Testis (tissue), 3 donors: Measurements from ENCODE around the gene PHF2. TPM values are rescaled to one million over a fixed set of nuclear protein-coding genes. Genes with fewer than 3 reads are reported as not detected.

Experiments used
- DNase-seq: peaks from one replicate; pipeline ENCODE4 v3.0.0-alpha.2; 2019
- H3K27ac ChIP-seq, 2 donors: fragments of 200-600 bp; sonication (generic); one replicate each; pipeline ENCODE4 v1.5.1; 2019
- H3K27me3 ChIP-seq: fragments of 200-600 bp; sonication (generic); one replicate; pipeline ENCODE4 v1.5.1; 2019
- H3K36me3 ChIP-seq: fragments of 200-600 bp; sonication (generic); one replicate; pipeline ENCODE4 v1.5.1; 2017; ENCODE audit warnings: low read depth; ENCODE audit errors: missing control alignments
- H3K4me1 ChIP-seq: fragments of 200-600 bp; sonication (generic); one replicate; pipeline ENCODE4 v1.5.1; 2019
- H3K4me3 ChIP-seq, 2 donors: fragments of 200-600 bp; sonication (generic); one replicate each; pipeline ENCODE4 v1.5.1; 2017 to 2019
- H3K9me3 ChIP-seq: fragments of 200-600 bp; sonication (generic); one replicate; pipeline ENCODE4 v1.5.1; 2017
- POLR2A ChIP-seq: fragments of 450-650 bp; IDR thresholded peaks from one replicate; pipeline ENCODE4 v1.6.1; 2017; ENCODE audit warnings: antibody characterized with exemption, mild to moderate bottlenecking, moderate library complexity
- WGBS, 2 donors: methylation state at CpG; one replicate each; pipeline ENCODE4 v1.1.5; 2018; 5-methylcytosine and 5-hydroxymethylcytosine counted together
- intact Hi-C: fragments of 100-400 bp; cut with DNase I; formaldehyde crosslinking; loops from one replicate; pipeline ENCODE4 v1.15.1; 2023; ENCODE audit warnings: low total_unique reads
- polyA plus RNA-seq: library from polyadenylated mRNA; stranded (reverse); fragments of 350-450 nt; fragmentation: Illumina TruSeq; extraction: RNeasy Lipid Tissue Mini Kit (QIAGEN cat#74804); gene quantifications from one replicate; pipeline ENCODE4 v1.2.3, GENCODE V29; 2014; ENCODE audit warnings: low read depth, low replicate concordance; ENCODE audit not compliant: insufficient read depth
- total RNA-seq, 2 donors: library from RNA; depleted of rRNA; stranded (reverse); fragments of >200 nt; gene quantifications; one replicate each; pipeline ENCODE4 v1.2.3, GENCODE V29; 2016
- TF ChIP-seq, protein P1 (sequence below), 3 experiments: fragments of 450-650 bp in 2 of 3; fragments of 200-600 bp in 1 of 3; sonication (generic) in 1 of 3; IDR thresholded peaks; one replicate each; pipeline ENCODE4 v1.5.1; 2016 to 2019; ENCODE audit warnings: antibody characterized with exemption in 3 of 3, mild to moderate bottlenecking in 2 of 3, moderate library complexity in 1 of 3

The PHF2 gene
- total and polyA plus RNA-seq, 3 donors from 2014 or later = 19.6 to 22.1 (median 20.6) TPM

- TF ChIP-seq, protein P1, sequence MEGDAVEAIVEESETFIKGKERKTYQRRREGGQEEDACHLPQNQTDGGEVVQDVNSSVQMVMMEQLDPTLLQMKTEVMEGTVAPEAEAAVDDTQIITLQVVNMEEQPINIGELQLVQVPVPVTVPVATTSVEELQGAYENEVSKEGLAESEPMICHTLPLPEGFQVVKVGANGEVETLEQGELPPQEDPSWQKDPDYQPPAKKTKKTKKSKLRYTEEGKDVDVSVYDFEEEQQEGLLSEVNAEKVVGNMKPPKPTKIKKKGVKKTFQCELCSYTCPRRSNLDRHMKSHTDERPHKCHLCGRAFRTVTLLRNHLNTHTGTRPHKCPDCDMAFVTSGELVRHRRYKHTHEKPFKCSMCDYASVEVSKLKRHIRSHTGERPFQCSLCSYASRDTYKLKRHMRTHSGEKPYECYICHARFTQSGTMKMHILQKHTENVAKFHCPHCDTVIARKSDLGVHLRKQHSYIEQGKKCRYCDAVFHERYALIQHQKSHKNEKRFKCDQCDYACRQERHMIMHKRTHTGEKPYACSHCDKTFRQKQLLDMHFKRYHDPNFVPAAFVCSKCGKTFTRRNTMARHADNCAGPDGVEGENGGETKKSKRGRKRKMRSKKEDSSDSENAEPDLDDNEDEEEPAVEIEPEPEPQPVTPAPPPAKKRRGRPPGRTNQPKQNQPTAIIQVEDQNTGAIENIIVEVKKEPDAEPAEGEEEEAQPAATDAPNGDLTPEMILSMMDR (IDR thresholded peaks at IDR 0.05) = no peak
- TF ChIP-seq POLR2A = no peak
- 92 to 93% methylated on average over 10 to 16 of the region's 16 CpGs for WGBS, 2 donors
Measured at GRCh38 chr9:93677641-93678136, 101.3 kb downstream of the PHF2 start.

GRCh38 chr9:93678199-93679019 is 102.0 kb downstream of the PHF2 start:
- intact Hi-C loops = no loop called here
- no peak overlapping the region for H3K4me3 ChIP-seq
- DNase-seq = peak; percentile 6
- TF ChIP-seq, protein P1 (IDR thresholded peaks at IDR 0.05) = no peak
- TF ChIP-seq POLR2A = no peak
- H3K27me3 ChIP-seq = no peaks in the 10 kb centered on the region
- no peaks in the 10 kb centered on the region for H3K4me1 ChIP-seq
- no peaks in the 10 kb centered on the region for H3K9me3 ChIP-seq
- WGBS, 2 donors = 90 to 93% methylated on average over 12 to 17 of the region's 17 CpGs
- no peak overlapping the region for H3K27ac ChIP-seq
- no peaks in the 10 kb centered on the region for H3K36me3 ChIP-seq

More at GRCh38 chr9:93677641-93678136, 101.3 kb downstream of the PHF2 start:
- Histone ChIP-seq H3K9me3 (no peaks in the 10 kb centered on the region), H3K4me3 (no peak overlapping the region), H3K27ac (no peak overlapping the region), H3K4me1 (no peaks in the 10 kb centered on the region), H3K27me3 (no peaks in the 10 kb centered on the region), H3K36me3 (no peaks in the 10 kb centered on the region)
- DNase-seq = peak; percentile 6
- intact Hi-C loops = no loop called here

DNA sequence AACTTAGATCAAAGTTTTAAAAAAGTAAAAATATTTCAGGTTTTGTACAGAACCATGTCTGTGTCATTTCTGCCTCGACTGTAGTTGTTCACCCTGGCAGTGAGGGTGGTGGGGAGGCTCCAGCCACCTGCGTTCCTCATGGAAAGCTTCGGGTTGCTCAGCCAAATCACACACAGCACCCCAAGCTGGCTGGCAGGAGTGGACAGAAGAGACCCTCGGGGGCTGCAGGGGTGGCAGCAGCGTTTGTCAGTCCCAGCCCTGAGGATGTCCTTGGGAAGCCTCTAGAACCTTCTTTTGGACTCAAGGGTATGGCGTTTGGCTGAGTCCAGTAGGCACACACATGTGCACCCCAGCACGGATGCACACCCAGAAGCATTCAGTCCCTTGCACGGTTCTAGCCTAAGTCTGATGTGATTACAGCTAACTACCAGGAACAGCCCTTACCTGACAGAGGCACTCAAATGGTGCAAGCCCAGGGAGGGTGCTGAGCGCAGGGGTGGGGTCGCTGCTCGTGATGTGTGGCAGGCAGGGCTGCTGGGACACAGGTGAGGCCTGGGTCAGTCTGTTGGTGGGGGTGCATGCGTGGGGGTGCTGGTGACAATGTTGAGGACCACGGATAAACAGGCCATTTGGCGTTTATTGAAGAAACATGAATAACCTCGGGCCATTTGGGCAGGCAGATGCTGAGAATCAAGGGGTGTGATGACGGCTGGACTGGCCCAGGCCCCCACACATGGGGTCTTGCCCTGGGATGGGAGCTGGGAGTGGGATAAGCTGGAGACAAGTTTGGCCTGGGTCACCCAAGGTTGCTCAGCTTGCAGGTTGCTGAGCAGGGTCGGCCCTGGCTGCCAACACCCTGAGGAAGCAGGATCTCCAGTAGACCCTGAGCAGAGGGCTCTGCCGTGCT is 103.4 kb downstream of the PHF2 start:
- H3K36me3 ChIP-seq = no peaks in the 10 kb centered on the region
- 76 to 77% methylated on average over 12 to 18 of the region's 18 CpGs for WGBS, 2 donors
- TF ChIP-seq, protein P1 (IDR thresholded peaks at IDR 0.05) = no peak
- TF ChIP-seq POLR2A = no peak
- H3K27ac ChIP-seq = no peak overlapping the region
- intact Hi-C loops = loop anchor here (5.0 kb wide), 1 partner anchor 283 kb away; no protein-coding TSS in a partner anchor
- no peak overlapping the region for H3K4me3 ChIP-seq
- no peaks in the 10 kb centered on the region for H3K4me1 ChIP-seq
- DNase-seq = peak; percentile 4
- H3K9me3 ChIP-seq = no peaks in the 10 kb centered on the region
- H3K27me3 ChIP-seq = no peaks in the 10 kb centered on the region

DNA sequence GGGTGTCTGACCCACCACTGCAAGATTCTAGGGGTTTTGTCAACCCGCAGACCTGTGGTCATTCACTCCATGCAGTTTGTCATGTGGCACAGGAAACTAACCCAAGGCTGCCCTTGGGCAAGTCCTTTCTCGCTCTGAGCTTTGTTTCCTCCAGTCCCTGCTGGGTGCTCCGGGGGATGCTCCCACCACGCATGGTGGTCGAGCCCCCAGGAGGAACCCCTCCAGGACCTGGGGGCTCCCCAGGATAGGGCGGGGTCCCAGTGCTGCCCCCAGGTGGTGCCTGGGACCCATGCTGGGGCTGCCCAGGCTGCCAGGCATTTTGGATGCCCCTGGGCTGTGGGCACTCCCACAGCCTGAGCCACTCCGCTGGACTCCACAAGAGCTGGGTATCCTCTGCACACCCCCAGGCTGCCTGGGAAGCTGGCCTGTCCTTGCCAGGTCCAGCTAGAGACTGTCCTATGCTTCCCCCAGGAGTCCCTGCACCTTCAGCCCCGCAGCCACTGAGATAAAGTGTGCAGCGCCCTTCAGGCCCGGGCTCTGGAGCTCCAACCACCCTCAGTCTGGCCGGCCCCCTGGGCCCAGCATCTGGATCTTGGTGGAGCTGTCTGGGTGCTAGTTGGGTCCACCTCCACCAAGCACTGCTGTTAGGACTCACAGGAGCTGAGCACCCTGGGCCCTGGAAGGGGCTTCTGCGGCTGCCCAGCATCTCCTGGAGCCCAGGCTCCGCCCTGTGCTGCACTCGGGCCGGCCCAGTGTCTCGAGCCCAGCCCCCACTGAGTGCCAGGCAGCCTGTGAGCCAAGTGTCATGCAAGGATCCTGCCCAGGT is 104.3 kb downstream of the PHF2 start:
- intact Hi-C loops = loop anchor here (5.0 kb wide), 1 partner anchor 282 kb away; no protein-coding TSS in a partner anchor
- peak; percentile 10 for DNase-seq
- no peaks in the 10 kb centered on the region for H3K9me3 ChIP-seq
- H3K4me3 ChIP-seq = no peak overlapping the region
- H3K4me1 ChIP-seq = no peaks in the 10 kb centered on the region
- TF ChIP-seq, protein P1 (IDR thresholded peaks at IDR 0.05) = no peak
- no peak for TF ChIP-seq POLR2A
- 72 to 73% methylated on average over 5 to 15 of the region's 16 CpGs for WGBS, 2 donors
- no peak overlapping the region for H3K27ac ChIP-seq
- H3K27me3 ChIP-seq = no peaks in the 10 kb centered on the region
- H3K36me3 ChIP-seq = no peaks in the 10 kb centered on the region
